MM.1S (cell line): ENCODE results near the gene FBXL5.
"Not testable (repeated sequence)": the region's sequence is repeated elsewhere in the genome, so short reads cannot be mapped to it uniquely, and the experiment has no call there.

Experiments used
- CTCF ChIP-seq: fragments of 300-600 bp; sonication (generic); IDR thresholded peaks from 2 replicates; pipeline ENCODE4 v1.5.1; 2016; ENCODE audit warnings: antibody characterized with exemption, low read length, mixed read lengths
- EZH2 ChIP-seq: fragments of 300-600 bp; sonication (generic); optimal IDR thresholded peaks from 2 replicates; pipeline ENCODE3; 2017; ENCODE audit warnings: low read depth, mild to moderate bottlenecking, antibody characterized with exemption, low read length, mixed read lengths

GRCh38 chr4:15614891-15615290 is 40.3 kb downstream of the FBXL5 start:
- not testable (repeated sequence) for TF ChIP-seq EZH2, CTCF
